PC-3 (cell line): ENCODE data around the gene TP53RK. TPM values are rescaled to one million over a fixed set of nuclear protein-coding genes. Genes with fewer than 3 reads are reported as not detected.

Experiments
- ATAC-seq: fragments of 200-7000 bp; cut with Tn5 transposase; 2 replicates; pipeline ENCODE4 v1.9.1; 2020; ENCODE audit warnings: mild to moderate bottlenecking, moderate library complexity
- BruUV-seq: library from RNA; stranded (reverse); fragments of 400-500 nt; replicated peaks from 2 replicates; lab custom pipeline; 2021; lab: Mats Ljungman, UMichigan
- CTCF ChIA-PET: fragments of 300-600 bp; sonication (Branson Sonifier 250); formaldehyde crosslinking; loops from one replicate; lab custom pipeline; 2022; ENCODE audit warnings: antibody characterized with exemption; lab: Charles Lee
- POLR2A ChIA-PET: fragments of 300-600 bp; sonication (Branson Sonifier 250); formaldehyde crosslinking; loops from one replicate; lab custom pipeline; 2022; ENCODE audit warnings: antibody characterized with exemption; ENCODE audit not compliant: unreplicated experiment; lab: Charles Lee
- DNase-seq: peaks from one replicate; pipeline ENCODE4 v3.0.0-alpha.2; 2015
- H2AFZ ChIP-seq: fragments of 300-600 bp; sonication (generic); 2 replicates; pipeline ENCODE4 v1.6.0; 2016; ENCODE audit warnings: antibody characterized with exemption, low read length
- H3F3A ChIP-seq: fragments of 300-600 bp; sonication (generic); one replicate; pipeline ENCODE4 v1.6.0; 2017; ENCODE audit warnings: antibody characterized with exemption, low read length, control low read depth, mild to moderate bottlenecking; ENCODE audit not compliant: unreplicated experiment
- H3K27ac ChIP-seq: fragments of 300-600 bp; sonication (generic); 2 replicates; pipeline ENCODE4 v1.5.1; 2016; ENCODE audit warnings: mild to moderate bottlenecking, low read length
- H3K27me3 ChIP-seq: fragments of 300-600 bp; sonication (generic); 2 replicates; pipeline ENCODE4 v1.6.1; 2016; ENCODE audit warnings: low read length, mixed read lengths
- H3K36me3 ChIP-seq: fragments of 300-600 bp; sonication (generic); 2 replicates; pipeline ENCODE4 v1.6.1; 2016; ENCODE audit warnings: low read depth, mixed run types, low read length, mixed read lengths
- H3K4me1 ChIP-seq: fragments of 300-600 bp; sonication (generic); 2 replicates; pipeline ENCODE4 v1.5.1; 2016; ENCODE audit warnings: low read length; ENCODE audit not compliant: insufficient read depth
- H3K4me2 ChIP-seq: fragments of 300-600 bp; sonication (generic); 2 replicates; pipeline ENCODE4 v1.6.0; 2016; ENCODE audit warnings: low read length
- H3K4me3 ChIP-seq: fragments of 300-600 bp; sonication (generic); 2 replicates; pipeline ENCODE4 v1.5.1; 2016; ENCODE audit warnings: mild to moderate bottlenecking, low read length, mixed read lengths
- H3K79me2 ChIP-seq: fragments of 300-600 bp; sonication (generic); 2 replicates; pipeline ENCODE4 v1.6.1; 2017; ENCODE audit warnings: low read length, mixed read lengths
- H3K9ac ChIP-seq: fragments of 300-600 bp; sonication (generic); 2 replicates; pipeline ENCODE4 v1.6.0; 2016; ENCODE audit warnings: mild to moderate bottlenecking, low read length
- H3K9me2 ChIP-seq: fragments of 300-600 bp; sonication (generic); replicated peaks from 2 replicates; pipeline ENCODE4 v1.6.1; 2016; ENCODE audit warnings: mixed run types, low read length, mixed read lengths
- H3K9me3 ChIP-seq: fragments of 300-600 bp; sonication (generic); 2 replicates; pipeline ENCODE4 v1.6.1; 2016; ENCODE audit warnings: low read length, mixed read lengths
- H4K20me1 ChIP-seq: fragments of 300-600 bp; sonication (generic); 2 replicates; pipeline ENCODE4 v1.6.1; 2016; ENCODE audit warnings: low read length, mixed read lengths
- CTCF ChIP-seq: fragments of 300-600 bp; sonication (generic); conservative IDR thresholded peaks from 2 replicates; pipeline ENCODE4 v1.5.1; 2017; ENCODE audit warnings: antibody characterized with exemption, low read depth, mild to moderate bottlenecking, low read length
- EZH2 ChIP-seq: fragments of 300-600 bp; sonication (generic); IDR thresholded peaks from one replicate; pipeline ENCODE4 v1.6.1; 2017; ENCODE audit warnings: antibody characterized with exemption, mild to moderate bottlenecking, low read length; ENCODE audit not compliant: unreplicated experiment
- EZH2phosphoT487 ChIP-seq: fragments of 300-600 bp; sonication (generic); IDR thresholded peaks from 2 replicates; pipeline ENCODE4 v1.6.1; 2018; ENCODE audit warnings: mild to moderate bottlenecking, antibody characterized with exemption, low read length, borderline replicate concordance
- intact Hi-C: fragments of 100-400 bp; cut with micrococcal nuclease; formaldehyde crosslinking; loops from 2 replicates; pipeline ENCODE4 v1.9.0; 2023
- total RNA-seq: library from RNA; depleted of rRNA; stranded (reverse); fragments of >200 nt; gene quantifications from 2 replicates; pipeline ENCODE4 v1.2.3, GENCODE V29; 2014

Gene TP53RK
- total RNA-seq, 1 experiment from 2014 or later = 41.4 TPM

GRCh38 chr20:46640536-46641311, 48.5 kb downstream of the TP53RK start:
- Histone ChIP-seq H3K4me1 (no peaks in the 10 kb centered on the region), H3K27me3 (peaks cover 17% of the 10 kb centered on the region), H3K9me3 (no peaks in the 10 kb centered on the region), H3K4me2 (no peak overlapping the region), H3K9me2 (no peaks in the 10 kb centered on the region), H3F3A (no peaks in the 10 kb centered on the region), H3K9ac (no peak overlapping the region), H4K20me1 (no peaks in the 10 kb centered on the region), H3K4me3 (no peak overlapping the region), H3K27ac (no peak overlapping the region), H3K79me2 (no peaks in the 10 kb centered on the region), H3K36me3 (no peaks in the 10 kb centered on the region), H2AFZ (no peak overlapping the region)
- TF ChIP-seq CTCF = no peak
- no peak for TF ChIP-seq EZH2phosphoT487
- no peak for TF ChIP-seq EZH2
- intact Hi-C loops = no loop called here
- ATAC-seq (no peak), DNase-seq (no peak)
- ChIA-PET CTCF (no interaction called here), POLR2A (no interaction called here)
- no TSS peak for BruUV-seq

GRCh38 chr20:46640044-46640443, 49.2 kb downstream of the TP53RK start:
- ChIA-PET CTCF (no interaction called here), POLR2A (no interaction called here)
- no peak overlapping the region for H2AFZ ChIP-seq
- no peaks in the 10 kb centered on the region for H3K36me3 ChIP-seq
- no peak overlapping the region for H3K27ac ChIP-seq
- TF ChIP-seq CTCF = no peak
- no peak for TF ChIP-seq EZH2phosphoT487
- TF ChIP-seq EZH2 = no peak
- H3K4me1 ChIP-seq = no peaks in the 10 kb centered on the region
- no TSS peak for BruUV-seq
- H3K9ac ChIP-seq = no peak overlapping the region
- H3K79me2 ChIP-seq = no peaks in the 10 kb centered on the region
- DNase-seq (no peak), ATAC-seq (no peak)
- H3K27me3 ChIP-seq = peaks cover 11% of the 10 kb centered on the region
- no peaks in the 10 kb centered on the region for H4K20me1 ChIP-seq
- no peaks in the 10 kb centered on the region for H3K9me3 ChIP-seq
- H3K4me2 ChIP-seq = no peak overlapping the region
- H3F3A ChIP-seq = no peaks in the 10 kb centered on the region
- no peaks in the 10 kb centered on the region for H3K9me2 ChIP-seq
- intact Hi-C loops = no loop called here
- H3K4me3 ChIP-seq = no peak overlapping the region

GRCh38 chr20:46639587-46639986, 49.7 kb downstream of the TP53RK start:
- ChIA-PET POLR2A (no interaction called here), CTCF (no interaction called here)
- H3K9me3 ChIP-seq = no peaks in the 10 kb centered on the region

More at GRCh38 chr20:46639587-46639986, 49.7 kb downstream of the TP53RK start:
- no peak overlapping the region for H3K4me2 ChIP-seq
- peaks cover 6% of the 10 kb centered on the region for H3K27me3 ChIP-seq
- no peaks in the 10 kb centered on the region for H3K79me2 ChIP-seq
- BruUV-seq = no TSS peak
- H3K36me3 ChIP-seq = no peaks in the 10 kb centered on the region
- no peak overlapping the region for H3K27ac ChIP-seq
- no peaks in the 10 kb centered on the region for H3K4me1 ChIP-seq
- no peak overlapping the region for H3K4me3 ChIP-seq
- ATAC-seq (no peak), DNase-seq (no peak)
- no peaks in the 10 kb centered on the region for H3K9me2 ChIP-seq
- TF ChIP-seq EZH2 (no peak), EZH2phosphoT487 (no peak), CTCF (no peak)
- no peaks in the 10 kb centered on the region for H3F3A ChIP-seq
- H2AFZ ChIP-seq = no peak overlapping the region
- intact Hi-C loops = no loop called here
- no peak overlapping the region for H3K9ac ChIP-seq
- no peaks in the 10 kb centered on the region for H4K20me1 ChIP-seq
